HepG2 (cell line): ENCODE results near the gene FBXL13. TPM values are rescaled to one million over a fixed set of nuclear protein-coding genes. Genes with fewer than 3 reads are reported as not detected.

Source experiments
- FOSL1 ChIP-seq: sonication (generic); formaldehyde crosslinking; IDR thresholded peaks from 2 replicates; pipeline ENCODE4 v1.9.0; 2021; ENCODE audit warnings: missing genetic modification reagents, borderline replicate concordance
- FOSL2 ChIP-seq: sonication (generic); formaldehyde crosslinking; IDR thresholded peaks from 2 replicates; pipeline ENCODE4 v1.4.0; 2020; ENCODE audit warnings: missing genetic modification reagents
- FOXA3 ChIP-seq: IDR thresholded peaks from 2 replicates; pipeline ENCODE4 v1.6.1; 2016; ENCODE audit warnings: missing genetic modification reagents, missing compliant biosample characterization
- FOXM1 ChIP-seq: sonication (generic); formaldehyde crosslinking; IDR thresholded peaks from 2 replicates; pipeline ENCODE4 v1.5.0; 2020; ENCODE audit warnings: missing genetic modification reagents
- HHEX ChIP-seq: IDR thresholded peaks from 2 replicates; pipeline ENCODE4 v1.6.1; 2016; ENCODE audit warnings: control low read depth
- KAT8 ChIP-seq: IDR thresholded peaks from 2 replicates; pipeline ENCODE4 v1.6.1; 2016; ENCODE audit warnings: missing genetic modification reagents, missing compliant biosample characterization
- MEF2D ChIP-seq: sonication (generic); formaldehyde crosslinking; IDR thresholded peaks from 2 replicates; pipeline ENCODE4 v1.5.1; 2020; ENCODE audit warnings: mild to moderate bottlenecking, missing genetic modification reagents
- RARA ChIP-seq: IDR thresholded peaks from 2 replicates; pipeline ENCODE4 v1.6.1; 2016; ENCODE audit warnings: missing genetic modification reagents, missing compliant biosample characterization
- SALL1 ChIP-seq: sonication (generic); formaldehyde crosslinking; IDR thresholded peaks from 2 replicates; pipeline ENCODE4 v1.8.0; 2022; ENCODE audit warnings: mild to moderate bottlenecking, missing genetic modification reagents
- SMC3 ChIP-seq: IDR thresholded peaks from 2 replicates; pipeline ENCODE4 v1.6.1; 2011; ENCODE audit warnings: low read length, improper control_type of control experiment
- TAF1 ChIP-seq: sonication (generic); formaldehyde crosslinking; IDR thresholded peaks from 2 replicates; pipeline ENCODE4 v1.4.0; 2020; ENCODE audit warnings: missing genetic modification reagents
- ZNF121 ChIP-seq: sonication (generic); formaldehyde crosslinking; IDR thresholded peaks from 2 replicates; pipeline ENCODE4 v1.5.0; 2020; ENCODE audit warnings: mild to moderate bottlenecking, missing genetic modification reagents
- ZNF207 ChIP-seq: fragments of 450-650 bp; IDR thresholded peaks from 2 replicates; pipeline ENCODE4 v1.6.1; 2016; ENCODE audit warnings: antibody characterized with exemption, borderline replicate concordance
- ZNF253 ChIP-seq: sonication (generic); formaldehyde crosslinking; IDR thresholded peaks from 2 replicates; pipeline ENCODE4 v1.8.0; 2022; ENCODE audit warnings: mild to moderate bottlenecking, missing genetic modification reagents, borderline replicate concordance
- ZNF441 ChIP-seq: sonication (generic); formaldehyde crosslinking; IDR thresholded peaks from 2 replicates; pipeline ENCODE4 v1.7.0; 2021; ENCODE audit warnings: missing genetic modification reagents, borderline replicate concordance
- ZNF546 ChIP-seq: sonication (generic); formaldehyde crosslinking; conservative IDR thresholded peaks from 2 replicates; pipeline ENCODE4 v1.8.1; 2023; ENCODE audit warnings: mild to moderate bottlenecking, missing genetic modification reagents
- ZNF644 ChIP-seq: IDR thresholded peaks from 2 replicates; pipeline ENCODE4 v1.6.1; 2016; ENCODE audit warnings: low read depth
- ZNF790 ChIP-seq: sonication (generic); formaldehyde crosslinking; IDR thresholded peaks from 2 replicates; pipeline ENCODE4 v1.8.0; 2022; ENCODE audit warnings: missing genetic modification reagents, mild to moderate bottlenecking, borderline replicate concordance
- polyA plus RNA-seq, 8 experiments: library from polyadenylated mRNA; depleted of rRNA in 3 of 8; stranded (reverse) in 7 of 8; unstranded in 1 of 8; fragments of >200 nt; fragmentation: Illumina TruSeq in 4 of 8; extraction: Trizol in 4 of 8; gene quantifications; 2 replicates each; pipeline versions ENCODE4 v1.2.1 to v1.2.3, GENCODE V29; 2011 to 2016; ENCODE audit warnings: low read depth in 4 of 8, missing spikeins in 1 of 8, mixed read lengths in 1 of 8; ENCODE audit not compliant: insufficient read depth in 1 of 8
- total RNA-seq, 5 experiments: library from RNA; depleted of rRNA; stranded (reverse); fragments of >200 nt; fragmentation: Illumina TruSeq; extraction: Trizol; gene quantifications; 2 replicates each; pipeline ENCODE4 v1.2.3, GENCODE V29; 2016; ENCODE audit warnings: low read depth in 1 of 5
- TF ChIP-seq, protein P1 (sequence below): sonication (generic); formaldehyde crosslinking; IDR thresholded peaks from 2 replicates; pipeline ENCODE4 v1.4.0; 2020; ENCODE audit warnings: missing genetic modification reagents, mild to moderate bottlenecking, borderline replicate concordance
- TF ChIP-seq, protein P2 (sequence below): IDR thresholded peaks from 2 replicates; pipeline ENCODE4 v1.6.1; 2012; ENCODE audit warnings: low read depth, low read length, improper control_type of control experiment
- TF ChIP-seq, protein P3 (sequence below): sonication (generic); formaldehyde crosslinking; IDR thresholded peaks from 2 replicates; pipeline ENCODE4 v1.5.1; 2020; ENCODE audit warnings: mild to moderate bottlenecking, moderate library complexity, missing genetic modification reagents
- TF ChIP-seq, protein P4 (sequence below): IDR thresholded peaks from 2 replicates; pipeline ENCODE4 v1.6.1; 2016

FBXL13 gene
- total and polyA plus RNA-seq, 2 of the 13 experiments (the other 11 are each of a cell fraction or from before 2014, with no cell fraction given) = 0.24 to 0.77 TPM

DNA sequence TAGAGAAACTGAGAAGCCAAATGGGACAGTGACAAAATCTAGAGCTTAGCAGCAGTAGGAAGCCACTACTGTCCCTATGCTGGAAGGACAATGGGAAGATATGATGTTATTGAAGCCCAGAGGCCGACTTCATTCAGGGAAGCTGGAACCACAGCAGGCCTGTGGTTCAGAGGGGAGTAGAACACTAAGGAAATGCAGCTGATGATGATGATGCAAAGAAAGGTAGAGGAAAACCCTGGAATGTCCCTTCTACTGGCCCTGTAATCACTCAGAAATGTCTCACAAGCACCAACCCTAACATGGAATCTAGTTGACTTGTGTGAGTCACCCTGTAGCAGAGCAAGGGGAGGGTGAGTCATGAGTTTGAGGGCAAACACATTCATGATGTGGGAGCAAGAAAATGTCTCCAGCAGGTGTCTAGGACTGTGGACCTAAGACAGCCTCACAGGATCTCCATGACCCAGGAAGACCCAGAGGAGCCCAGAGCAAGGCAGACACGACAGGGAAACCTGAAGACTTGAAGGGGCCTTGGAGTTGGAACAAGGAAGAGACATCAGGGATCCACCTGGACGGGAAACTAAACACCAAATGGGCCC lies 198.8 kb downstream of the FBXL13 start (continued):
- TF ChIP-seq, protein P1, sequence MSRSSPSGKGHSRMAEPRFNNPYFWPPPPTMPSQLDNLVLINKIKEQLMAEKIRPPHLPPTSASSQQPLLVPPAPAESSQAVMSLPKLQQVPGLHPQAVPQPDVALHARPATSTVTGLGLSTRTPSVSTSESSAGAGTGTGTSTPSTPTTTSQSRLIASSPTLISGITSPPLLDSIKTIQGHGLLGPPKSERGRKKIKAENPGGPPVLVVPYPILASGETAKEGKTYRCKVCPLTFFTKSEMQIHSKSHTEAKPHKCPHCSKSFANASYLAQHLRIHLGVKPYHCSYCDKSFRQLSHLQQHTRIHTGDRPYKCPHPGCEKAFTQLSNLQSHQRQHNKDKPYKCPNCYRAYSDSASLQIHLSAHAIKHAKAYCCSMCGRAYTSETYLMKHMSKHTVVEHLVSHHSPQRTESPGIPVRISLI (CRISPR knock-in tag) = no peak
- TF ChIP-seq FOSL2 (CRISPR knock-in tag) (peak; percentile 99), ZNF207 (no peak), FOXM1 (CRISPR knock-in tag) (no peak), SALL1 (CRISPR knock-in tag) (peak; percentile 29; the same call in 1 of the 2 replicates), MEF2D (0 out of 2 replicates have a peak, but pooled peaks have one; percentile 37), SMC3 (no peak), ZNF790 (CRISPR knock-in tag) (no peak), ZNF253 (CRISPR knock-in tag) (no peak), ZNF121 (CRISPR knock-in tag) (no peak), ZNF441 (CRISPR knock-in tag) (no peak), ZNF644 (CRISPR knock-in tag) (peak; percentile 71), ZNF546 (no peak), FOXA3 (CRISPR knock-in tag) (peak; percentile 51), RARA (CRISPR knock-in tag) (peak; percentile 46; the same call in 1 of the 2 replicates), HHEX (no peak), TAF1 (CRISPR knock-in tag) (no peak), FOSL1 (CRISPR knock-in tag) (no peak), KAT8 (CRISPR knock-in tag) (peak; percentile 16; the same call in 1 of the 2 replicates)
- TF ChIP-seq, protein P2, sequence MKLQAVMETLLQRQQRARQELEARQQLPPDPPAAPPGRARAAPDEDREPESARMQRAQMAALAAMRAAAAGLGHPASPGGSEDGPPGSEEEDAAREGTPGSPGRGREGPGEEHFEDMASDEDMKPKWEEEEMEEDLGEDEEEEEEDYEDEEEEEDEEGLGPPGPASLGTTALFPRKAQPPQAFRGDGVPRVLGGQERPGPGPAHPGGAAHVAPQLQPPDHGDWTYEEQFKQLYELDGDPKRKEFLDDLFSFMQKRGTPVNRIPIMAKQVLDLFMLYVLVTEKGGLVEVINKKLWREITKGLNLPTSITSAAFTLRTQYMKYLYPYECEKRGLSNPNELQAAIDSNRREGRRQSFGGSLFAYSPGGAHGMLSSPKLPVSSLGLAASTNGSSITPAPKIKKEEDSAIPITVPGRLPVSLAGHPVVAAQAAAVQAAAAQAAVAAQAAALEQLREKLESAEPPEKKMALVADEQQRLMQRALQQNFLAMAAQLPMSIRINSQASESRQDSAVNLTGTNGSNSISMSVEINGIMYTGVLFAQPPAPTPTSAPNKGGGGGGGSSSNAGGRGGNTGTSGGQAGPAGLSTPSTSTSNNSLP = 0 out of 2 replicates have a peak, but pooled peaks have one; percentile 46
- TF ChIP-seq, protein P3, sequence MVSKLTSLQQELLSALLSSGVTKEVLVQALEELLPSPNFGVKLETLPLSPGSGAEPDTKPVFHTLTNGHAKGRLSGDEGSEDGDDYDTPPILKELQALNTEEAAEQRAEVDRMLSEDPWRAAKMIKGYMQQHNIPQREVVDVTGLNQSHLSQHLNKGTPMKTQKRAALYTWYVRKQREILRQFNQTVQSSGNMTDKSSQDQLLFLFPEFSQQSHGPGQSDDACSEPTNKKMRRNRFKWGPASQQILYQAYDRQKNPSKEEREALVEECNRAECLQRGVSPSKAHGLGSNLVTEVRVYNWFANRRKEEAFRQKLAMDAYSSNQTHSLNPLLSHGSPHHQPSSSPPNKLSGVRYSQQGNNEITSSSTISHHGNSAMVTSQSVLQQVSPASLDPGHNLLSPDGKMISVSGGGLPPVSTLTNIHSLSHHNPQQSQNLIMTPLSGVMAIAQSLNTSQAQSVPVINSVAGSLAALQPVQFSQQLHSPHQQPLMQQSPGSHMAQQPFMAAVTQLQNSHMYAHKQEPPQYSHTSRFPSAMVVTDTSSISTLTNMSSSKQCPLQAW (CRISPR knock-in tag) = 0 out of 2 replicates have a peak, but pooled peaks have one; percentile 28
- TF ChIP-seq, protein P4, sequence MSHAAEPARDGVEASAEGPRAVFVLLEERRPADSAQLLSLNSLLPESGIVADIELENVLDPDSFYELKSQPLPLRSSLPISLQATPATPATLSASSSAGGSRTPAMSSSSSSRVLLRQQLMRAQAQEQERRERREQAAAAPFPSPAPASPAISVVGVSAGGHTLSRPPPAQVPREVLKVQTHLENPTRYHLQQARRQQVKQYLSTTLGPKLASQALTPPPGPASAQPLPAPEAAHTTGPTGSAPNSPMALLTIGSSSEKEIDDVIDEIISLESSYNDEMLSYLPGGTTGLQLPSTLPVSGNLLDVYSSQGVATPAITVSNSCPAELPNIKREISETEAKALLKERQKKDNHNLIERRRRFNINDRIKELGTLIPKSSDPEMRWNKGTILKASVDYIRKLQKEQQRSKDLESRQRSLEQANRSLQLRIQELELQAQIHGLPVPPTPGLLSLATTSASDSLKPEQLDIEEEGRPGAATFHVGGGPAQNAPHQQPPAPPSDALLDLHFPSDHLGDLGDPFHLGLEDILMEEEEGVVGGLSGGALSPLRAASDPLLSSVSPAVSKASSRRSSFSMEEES (CRISPR knock-in tag) = peak; percentile 56; the same call in 1 of the 2 replicates
